Islet precursor cell (in vitro differentiated cells): ENCODE data around the gene ZBTB32.
A peak's percentile ranks its signal among the peaks of the same experiment; 100 is the strongest.
"Not testable (repeated sequence)": the region's sequence is repeated elsewhere in the genome, so short reads cannot be mapped to it uniquely, and the experiment has no call there.

Experiments used
- DNase-seq: peaks from one replicate; pipeline ENCODE4 v3.0.0-alpha.2; 2018

The ZBTB32 gene, protein sequence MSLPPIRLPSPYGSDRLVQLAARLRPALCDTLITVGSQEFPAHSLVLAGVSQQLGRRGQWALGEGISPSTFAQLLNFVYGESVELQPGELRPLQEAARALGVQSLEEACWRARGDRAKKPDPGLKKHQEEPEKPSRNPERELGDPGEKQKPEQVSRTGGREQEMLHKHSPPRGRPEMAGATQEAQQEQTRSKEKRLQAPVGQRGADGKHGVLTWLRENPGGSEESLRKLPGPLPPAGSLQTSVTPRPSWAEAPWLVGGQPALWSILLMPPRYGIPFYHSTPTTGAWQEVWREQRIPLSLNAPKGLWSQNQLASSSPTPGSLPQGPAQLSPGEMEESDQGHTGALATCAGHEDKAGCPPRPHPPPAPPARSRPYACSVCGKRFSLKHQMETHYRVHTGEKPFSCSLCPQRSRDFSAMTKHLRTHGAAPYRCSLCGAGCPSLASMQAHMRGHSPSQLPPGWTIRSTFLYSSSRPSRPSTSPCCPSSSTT

DNA sequence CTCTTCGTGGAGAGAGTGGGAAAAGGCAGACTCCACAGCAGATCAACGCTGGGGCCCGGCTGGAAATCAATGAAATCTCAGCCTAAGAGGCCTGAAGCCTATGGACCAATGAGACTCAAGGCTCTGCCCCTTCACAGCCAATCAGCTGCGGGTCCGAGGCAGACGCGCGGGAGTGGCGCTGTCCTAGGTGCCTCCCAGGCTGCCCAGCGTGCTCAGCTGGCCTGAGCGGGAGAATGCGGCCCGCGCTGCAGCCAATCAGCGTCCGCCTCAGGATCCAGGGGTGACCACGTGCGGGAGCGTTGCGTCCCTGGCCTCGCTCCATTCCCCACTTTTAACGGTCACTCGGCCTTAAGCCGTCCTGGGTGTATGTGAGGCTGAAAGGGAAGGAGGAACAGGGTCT, at the start of gene ZBTB32:
Gene ZBTB32 (plus strand): TSS at position 341 of the 400 bp plus-strand sequence. CDS start 10,069 bp downstream, outside the sequence.
- DNase-seq = peak; percentile 74

DNA sequence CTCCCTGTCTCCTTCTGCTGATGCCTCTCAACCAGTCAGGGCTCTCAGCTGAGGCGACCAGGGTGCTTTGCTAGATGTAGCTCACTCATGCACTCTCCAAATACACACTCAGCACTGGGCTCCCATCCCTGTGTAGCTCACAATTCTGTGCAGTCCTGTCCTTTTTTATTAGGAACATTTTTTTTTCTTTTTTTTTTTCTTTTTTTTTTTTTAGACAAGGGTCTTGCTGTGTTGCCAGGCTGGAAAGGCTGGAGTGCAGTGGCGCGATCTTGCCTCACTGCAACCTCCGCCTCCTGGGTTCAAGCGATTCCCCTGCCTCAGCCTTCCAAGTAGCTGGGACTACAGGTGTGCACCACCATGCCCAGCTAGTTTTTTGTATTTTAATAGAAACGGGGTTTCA, 49.5 kb upstream of the ZBTB32 start:
- not testable (repeated sequence) for DNase-seq

DNA sequence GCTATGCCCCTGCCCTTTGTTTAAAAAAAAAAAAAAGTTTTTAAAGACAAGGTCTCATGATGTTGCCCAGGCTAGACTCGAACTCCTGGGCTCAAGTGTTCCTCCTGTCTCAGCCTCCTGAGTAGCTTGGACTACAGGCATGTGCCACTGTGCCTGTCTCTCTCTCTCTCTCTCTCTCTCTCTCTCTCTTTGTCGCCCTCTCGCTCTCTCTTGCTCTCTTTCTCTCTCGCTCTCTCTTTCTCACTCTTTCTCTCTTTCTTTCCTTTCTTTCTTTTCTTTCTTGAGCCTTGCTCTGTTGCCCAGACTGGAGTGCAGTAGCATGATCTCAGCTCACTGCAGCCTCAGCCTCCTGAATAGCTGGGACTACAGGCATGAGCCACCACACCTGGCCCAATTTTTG, 48.8 kb upstream of the ZBTB32 start:
- DNase-seq = no peak

DNA sequence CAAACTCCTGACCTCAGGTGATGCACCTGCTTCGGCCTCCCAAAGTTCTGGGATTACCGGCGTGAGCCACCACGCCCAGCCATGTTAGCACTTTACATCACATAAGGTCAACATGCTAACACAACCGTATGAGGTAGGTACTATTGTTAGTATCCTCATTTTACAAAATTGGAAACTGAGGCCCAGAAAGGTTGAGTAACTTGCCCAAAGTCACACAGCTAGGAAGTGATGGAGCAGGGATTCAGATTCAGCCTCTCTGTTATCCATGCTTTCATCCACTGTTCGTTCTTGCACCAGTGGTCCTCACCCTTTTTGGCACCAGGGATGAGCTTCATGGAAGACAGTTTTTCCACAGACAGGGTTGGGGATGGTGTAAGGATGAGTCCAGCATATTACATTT, 47.7 kb upstream of the ZBTB32 start:
- no peak for DNase-seq

DNA sequence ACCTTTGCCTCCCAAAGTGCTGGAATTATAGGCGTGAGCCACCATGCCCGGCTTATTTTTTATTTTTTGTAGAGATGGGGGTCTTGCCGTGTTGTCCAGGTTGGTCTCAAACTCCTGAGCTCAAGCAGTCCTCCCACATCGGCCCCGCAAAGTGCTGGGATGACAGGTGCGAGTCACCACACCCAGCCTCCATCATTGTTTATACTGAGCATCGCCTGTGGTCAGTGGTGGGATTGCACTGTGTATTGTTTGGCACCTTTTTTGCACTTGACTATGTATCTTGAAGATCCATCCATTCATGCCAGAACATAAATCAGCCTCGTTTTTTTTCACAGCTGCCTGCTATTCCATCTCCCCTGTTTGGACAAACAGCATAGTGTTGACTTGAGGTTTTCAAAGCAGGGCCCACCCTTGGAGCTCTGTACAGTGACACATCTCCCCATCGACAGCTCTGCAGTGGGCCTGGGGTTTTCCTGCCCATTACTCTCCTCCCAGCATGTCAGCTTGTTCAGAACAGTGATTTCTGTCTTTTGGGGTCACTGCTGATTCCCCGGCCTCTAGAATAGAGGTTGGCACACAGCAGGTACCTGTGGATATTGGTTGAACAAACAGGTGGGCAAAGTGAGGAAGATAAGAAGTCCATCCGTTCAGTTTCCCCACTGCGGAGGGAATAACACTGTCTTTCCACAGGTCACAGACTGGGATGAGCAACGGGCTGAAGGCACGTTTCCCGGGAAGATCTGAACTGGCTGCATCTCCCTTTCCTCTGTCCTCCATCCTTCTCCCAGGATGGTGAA, 46.3 kb upstream of the ZBTB32 start:
- DNase-seq = no peak

DNA sequence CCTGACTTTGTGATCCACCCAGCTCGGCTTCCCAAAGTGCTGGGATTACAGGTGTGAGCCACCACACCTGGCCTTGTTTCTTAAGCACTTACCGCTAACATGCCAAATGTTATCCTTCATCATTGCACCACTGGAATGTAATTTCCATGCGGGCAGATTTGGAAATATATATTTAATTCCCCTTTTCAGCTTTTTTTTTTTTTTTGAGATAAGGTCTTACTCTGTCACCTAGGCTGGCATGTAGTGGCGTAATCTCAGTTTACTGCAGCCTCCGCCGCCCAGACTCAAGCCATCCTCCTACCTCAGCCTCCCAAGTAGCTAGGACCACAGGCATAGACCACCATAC, 42.4 kb upstream of the ZBTB32 start:
- DNase-seq = no peak

DNA sequence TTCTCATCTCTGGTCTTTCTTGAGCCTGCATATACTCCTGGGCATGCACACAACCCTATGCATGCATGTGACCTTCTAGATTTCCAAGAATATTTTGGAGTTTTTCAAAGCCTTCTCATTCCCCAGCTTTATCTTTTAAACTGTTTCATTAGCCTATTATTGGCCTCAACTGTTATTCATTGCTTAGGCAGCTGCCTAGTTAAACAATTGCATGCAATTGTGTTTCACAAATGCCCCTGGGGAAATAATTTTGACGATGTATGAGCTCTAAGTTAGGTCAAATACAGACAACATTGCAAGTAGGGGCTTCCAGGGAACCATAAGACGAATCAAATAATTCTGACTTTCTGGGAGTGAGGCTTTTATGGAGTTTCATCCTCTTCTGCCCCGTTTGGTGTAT, 40.4 kb upstream of the ZBTB32 start:
- DNase-seq = no peak

DNA sequence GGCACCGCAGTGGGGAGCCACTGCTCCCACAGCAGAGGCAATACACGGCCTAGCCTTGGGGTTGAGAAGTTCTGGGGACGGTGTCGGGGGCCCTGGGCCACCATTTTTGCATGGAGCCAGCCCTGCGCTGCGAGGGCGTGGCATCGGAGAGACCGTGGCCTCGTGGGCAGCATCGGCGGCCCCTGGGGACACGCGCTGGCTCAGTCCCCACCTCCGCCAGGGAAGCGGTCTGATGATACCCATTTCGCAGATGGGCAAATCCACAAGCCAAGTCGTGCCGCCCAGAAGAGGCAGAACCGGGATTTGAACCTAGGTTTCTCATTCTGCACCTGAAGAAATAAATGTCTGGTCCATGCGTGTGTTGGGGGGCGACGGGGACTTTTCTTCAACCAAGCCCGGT, 39.2 kb upstream of the ZBTB32 start:
- DNase-seq = no peak

DNA sequence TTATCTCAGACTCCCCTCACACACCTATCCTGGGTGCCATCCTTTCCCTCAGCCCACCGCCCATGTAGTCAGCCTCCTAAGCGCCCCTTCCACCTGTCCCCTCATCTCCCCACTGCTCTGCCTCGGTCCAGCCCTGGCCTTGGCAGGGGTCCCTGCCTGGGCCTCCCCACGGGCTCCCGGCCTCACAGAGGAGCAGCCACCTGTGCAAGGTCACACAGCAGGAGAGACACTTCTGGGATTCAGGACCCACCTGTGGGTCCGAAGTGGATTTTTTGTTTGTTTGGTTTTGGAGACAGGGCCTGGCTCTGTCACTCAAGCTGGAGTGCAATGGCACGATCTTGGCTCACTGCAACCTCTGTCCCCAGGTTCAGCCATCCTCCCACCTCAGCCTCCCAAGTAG, 38.8 kb upstream of the ZBTB32 start:
- no peak for DNase-seq

DNA sequence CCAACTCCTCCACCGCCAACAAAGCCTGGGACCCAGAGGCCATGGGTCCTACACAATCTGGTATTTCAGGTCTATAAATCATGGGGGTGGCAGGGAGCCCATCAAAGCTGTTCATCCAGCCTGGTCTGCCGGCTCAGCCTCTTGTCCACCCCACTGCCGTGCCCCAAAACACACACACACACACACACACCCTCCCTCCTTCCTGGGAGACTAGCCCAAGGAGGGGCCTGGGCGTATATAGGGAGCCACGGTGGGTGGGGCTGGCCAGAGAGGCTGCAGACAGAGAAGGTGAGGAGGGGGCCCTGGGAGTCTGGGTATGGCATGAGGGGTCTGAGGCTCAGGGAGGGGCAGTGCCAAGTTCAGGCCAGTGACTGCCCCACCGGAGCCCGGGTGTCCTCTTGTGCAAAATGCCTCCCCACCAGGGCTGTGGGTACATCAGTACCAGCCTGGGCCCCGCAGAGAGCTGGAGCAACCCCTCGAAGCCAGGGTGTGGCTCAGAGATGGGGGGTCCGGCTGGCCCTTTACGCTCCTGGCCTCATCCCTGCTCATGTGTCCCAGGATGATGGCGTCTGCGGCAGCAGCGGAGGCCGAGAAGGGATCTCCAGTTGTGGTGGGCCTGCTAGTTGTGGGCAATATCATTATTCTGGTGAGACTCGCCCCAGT, 38.0 kb upstream of the ZBTB32 start, which contains the start of gene UPK1A:
Gene UPK1A (plus strand): TSS at position 267 of the 663 bp plus-strand sequence. CDS start 296 bp downstream, at position 563.
- no peak for DNase-seq

DNA sequence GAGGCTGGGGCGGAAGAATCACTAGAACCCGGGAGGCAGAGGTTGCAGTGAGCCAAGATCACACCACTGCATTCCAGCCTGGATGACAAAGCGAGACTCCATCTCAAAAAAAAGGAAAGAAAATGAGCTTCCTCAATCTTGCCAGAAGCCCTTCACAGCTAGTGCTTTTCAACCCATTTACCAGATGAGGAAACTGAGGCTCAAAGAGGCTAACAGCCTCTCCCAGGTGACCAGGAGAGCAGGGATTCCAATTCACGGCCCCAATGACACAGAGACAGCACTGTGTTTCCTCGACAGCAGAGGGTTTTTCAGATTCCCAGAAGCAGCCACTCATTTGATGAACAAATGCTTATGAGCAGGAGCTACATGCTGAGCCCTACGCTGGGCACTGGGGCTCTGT, 34.8 kb upstream of the ZBTB32 start:
- no peak for DNase-seq

DNA sequence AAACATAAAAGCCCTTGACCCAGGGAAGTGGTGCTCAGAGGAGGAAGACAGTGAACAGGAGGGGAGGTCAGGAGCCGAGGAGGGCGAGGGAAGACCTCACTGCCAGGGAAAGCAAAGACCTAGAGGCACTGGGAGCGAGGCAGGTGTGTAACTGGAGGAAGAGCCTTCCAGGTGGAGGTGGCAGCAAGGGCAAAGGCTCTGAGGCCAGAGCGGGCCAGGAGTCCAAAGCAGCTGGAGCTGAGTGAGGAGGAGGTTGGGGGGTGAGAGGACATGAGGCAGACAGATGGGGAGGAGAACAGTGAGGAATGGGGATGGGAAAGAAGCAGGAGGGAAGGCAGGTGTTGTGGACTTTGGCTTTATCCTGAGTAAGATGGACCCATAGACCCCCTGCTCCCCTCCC, 34.4 kb upstream of the ZBTB32 start:
- DNase-seq = no peak

DNA sequence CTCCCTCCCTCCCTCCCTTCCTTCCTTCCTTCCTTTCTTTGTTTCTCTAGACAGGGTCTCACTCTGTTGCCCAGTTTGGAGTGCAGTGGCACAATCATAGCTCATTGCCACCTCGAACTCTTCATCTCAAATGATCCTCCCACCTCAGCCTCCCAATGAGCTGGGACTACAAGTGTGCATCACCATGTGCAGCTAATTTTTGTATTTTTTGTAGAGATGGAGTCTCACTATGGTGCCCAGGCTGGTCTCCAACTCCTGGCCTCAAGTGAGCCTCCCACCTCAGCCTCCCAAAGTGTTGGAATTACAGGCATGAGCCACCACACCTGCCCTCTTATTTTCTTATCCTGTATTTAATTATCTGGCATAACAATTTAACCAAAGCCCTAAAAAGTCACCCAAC, 33.7 kb upstream of the ZBTB32 start:
- DNase-seq = no peak

DNA sequence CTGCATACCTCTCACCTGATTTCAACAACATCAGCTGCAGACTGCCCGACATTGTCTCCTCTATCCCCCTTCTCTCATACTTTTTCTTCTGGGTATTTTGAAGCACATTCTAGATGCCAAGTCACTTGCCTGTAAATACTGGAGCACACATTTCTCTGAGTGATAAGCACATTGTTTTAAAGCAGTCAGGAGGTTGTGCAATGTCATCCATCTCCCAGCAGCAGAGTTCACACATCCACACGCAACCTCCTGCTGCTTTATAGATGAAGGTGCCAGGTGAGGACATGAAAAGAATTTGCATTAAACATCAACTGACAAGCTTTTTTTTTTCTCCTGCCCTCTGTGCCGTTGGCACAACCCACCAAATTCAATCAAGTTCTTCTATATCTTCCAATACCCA, 32.5 kb upstream of the ZBTB32 start:
- DNase-seq = no peak

DNA sequence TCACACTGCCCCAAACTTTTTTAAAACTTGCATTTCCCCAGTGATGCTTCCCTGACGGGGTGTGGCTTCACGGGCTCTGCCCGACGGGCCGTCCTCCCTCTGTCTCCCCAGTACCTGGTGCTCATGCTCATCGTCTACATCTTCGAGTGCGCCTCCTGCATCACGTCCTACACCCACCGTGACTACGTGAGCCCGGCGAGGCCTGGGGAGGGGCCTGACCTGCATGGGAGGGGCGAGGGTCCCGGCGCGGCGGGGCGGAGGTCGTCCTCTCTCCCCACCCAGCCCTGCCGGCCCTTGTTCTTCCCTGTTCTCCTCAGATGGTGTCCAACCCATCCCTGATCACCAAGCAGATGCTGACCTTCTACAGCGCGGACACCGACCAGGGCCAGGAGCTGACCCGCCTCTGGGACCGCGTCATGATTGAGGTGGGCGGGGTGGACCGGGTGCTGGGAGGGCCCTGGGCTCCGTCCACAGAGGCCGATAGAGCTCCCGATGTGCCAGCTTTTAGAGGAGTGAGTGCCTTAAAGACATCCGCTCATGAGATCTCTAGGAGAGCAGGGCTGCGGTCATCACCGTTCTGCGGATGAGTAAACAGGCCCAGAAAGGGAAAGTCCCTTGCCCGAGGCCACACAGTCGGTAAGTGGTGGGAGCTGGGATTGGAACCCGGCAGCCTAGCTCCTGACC, 31.1 kb upstream of the ZBTB32 start:
- peak; percentile 89 for DNase-seq

DNA sequence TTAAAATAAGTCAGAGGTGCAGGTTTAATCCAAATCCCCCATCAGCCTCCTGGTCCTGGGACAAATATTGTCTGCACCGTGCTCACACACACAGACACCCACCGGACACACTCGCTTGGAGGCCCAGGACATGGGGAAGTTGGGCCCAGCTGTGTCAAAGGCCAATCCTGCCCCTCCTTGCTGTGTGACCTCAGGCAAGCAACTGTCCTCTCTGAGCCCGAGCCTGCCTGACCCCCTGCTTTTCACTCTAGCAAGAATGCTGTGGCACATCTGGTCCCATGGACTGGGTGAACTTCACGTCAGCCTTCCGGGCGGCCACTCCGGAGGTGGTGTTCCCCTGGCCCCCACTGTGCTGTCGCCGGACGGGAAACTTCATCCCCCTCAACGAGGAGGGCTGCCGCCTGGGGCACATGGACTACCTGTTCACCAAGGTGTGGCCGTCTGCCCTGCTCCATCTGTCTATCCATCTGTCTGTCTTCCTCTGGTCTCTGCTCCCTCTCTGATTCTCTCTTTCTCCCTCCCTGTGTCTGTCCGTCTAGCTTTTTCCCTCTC, 28.7 kb upstream of the ZBTB32 start:
- no peak for DNase-seq

DNA sequence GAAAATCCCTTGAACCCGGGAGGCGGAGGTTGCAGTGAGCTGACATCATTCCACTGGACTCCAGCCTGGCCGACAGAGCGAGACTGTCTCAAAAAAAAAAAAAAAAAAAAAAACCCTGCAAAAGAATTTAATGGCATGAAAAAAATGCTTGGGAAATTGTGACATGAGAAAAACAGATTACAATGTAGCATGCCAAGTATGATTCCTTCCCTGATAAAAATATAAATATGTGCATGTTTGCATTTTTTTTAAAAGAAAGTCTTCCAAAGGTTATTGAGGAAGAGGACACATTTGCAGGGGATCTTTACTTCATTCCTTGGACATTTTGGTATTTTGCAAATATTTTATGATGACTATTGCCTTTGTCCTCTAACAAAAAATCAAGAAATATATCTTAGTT, 14.5 kb upstream of the ZBTB32 start:
- no peak for DNase-seq

DNA sequence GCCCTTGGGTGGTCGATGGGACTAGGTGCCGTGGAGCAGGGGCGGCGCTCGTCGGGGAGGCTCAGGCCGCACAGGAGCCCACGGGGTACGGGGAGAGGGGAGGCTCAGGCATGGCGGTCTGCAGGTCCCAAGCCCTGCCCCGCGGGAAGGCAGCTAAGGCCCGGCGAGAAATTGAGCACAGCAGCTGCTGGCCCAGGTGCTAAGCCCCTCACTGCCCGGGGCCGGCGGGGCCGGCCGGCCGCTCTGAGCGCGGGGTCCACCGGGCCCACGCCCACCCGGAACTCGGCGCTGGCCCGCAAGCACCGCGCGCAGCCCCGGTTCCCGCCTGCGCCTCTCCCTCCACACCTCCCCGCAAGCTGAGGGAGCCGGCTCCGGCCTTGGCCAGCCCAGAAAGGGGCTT, 13.3 kb upstream of the ZBTB32 start:
- not testable (repeated sequence) for DNase-seq

DNA sequence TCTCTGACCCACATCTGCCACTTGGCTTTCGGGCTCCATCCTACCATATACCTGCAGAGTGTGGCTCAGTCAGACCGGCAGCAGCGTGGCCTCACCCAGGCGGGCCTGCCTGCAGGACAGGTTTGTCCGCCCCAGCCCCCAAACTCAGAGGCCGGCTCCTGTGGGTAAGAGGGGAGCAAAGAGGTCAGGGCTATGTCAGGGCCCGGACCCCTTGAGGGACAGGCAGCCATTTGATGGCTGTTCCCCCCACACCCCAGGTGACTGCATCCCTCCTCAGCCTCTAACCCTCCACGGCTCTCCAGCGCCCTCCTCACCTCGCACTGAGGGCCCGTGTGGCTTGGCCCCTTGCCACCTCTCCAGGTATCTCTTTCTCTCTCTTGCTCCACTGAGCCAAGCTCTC, 12.3 kb upstream of the ZBTB32 start:
- DNase-seq = no peak

DNA sequence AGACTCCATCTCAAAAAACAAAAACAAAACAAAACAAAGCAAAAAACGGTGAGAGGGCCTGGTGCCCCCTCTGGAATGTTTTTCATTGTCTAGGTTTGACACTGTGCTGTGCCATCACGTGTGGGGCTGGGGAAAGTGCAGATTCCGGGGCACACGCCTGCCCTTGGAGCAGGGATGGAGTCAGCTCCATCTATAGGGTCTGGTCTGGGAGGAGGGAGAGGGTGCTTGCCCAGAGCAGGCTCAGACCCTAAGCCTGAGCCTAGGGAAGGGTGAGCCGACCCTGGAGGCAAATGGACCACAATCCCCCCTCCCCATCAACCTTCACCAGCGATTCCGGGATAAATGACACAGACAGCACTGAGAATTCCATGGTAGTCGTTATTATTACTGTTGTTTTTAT, 10.9 kb upstream of the ZBTB32 start:
- no peak for DNase-seq

DNA sequence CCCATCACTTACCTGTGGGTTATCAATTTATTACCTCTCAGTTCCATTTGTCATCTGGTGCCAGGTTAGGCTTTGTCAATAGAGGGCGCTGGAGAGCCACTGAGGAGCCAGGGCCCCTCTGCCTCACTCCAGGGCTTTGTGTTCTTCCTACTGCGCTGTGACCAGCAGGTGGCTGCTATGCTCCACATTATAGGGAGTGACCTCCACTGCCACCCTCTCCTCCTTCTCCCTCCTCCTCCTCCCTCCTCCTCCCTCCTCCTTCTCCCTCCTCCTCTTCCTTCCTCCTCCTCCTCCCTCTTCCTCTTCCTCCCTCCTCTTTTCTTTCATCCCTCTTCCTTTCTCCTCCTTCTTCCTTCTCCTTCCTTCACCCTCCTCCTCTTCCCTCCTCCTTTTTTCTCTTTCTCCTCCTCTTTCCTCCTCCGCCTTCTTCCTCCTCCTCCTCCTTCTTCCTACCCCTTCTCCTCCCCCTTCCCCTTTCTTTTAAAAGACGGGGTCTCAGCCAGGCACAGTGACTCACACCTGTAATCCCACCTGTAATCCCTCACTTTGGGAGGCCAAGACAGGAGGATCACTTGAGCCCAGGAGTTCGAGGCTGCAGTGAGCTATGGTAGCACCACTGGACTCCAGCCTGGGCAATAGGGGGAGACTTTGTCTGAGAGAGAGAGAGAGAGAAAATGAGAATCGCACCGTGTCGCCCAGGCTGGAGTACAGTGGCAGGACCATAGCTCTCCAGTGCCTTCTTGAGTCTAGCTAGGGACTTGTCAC, 10.3 kb upstream of the ZBTB32 start:
- peak; percentile 92 for DNase-seq

DNA sequence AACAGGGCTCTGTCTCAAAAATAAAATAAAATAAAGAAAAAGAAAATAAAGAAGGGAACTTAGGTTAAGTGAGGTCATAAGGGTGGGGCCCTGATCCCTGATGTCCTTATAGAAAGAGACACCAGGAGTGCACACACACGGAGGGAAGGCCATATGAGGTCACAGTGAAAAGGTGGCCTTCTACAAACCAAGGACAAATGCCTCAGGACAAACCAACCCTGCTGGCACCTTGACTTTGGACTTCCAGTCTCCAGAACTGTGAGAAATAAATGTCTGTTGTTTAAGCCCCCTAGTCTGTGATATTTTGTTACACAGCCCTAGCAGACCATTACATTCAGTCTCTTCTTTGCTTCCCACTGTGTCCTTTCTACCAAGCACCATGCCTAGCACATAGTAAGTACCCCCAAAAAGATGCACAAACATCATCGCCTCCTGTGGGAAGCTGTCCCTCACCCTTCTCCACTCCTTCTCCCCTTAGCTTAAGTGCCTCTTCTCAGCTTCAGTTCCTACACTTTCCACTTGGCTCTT, 8.4 kb upstream of the ZBTB32 start:
- DNase-seq = no peak
